ENCODE data around the gene CACNA1D.

CACNA1D gene

GRCh38 chr3:53495520-53496391 is 1.3 kb downstream of the CACNA1D start:
- no peak for DNase-seq

- no peak for DNase-seq
Observed at GRCh38 chr3:53496392-53496670, 1.9 kb downstream of the CACNA1D start.

- no peak for DNase-seq
Observed at GRCh38 chr3:53496984-53497383, 2.6 kb downstream of the CACNA1D start.

- DNase-seq = no peak
Observed at GRCh38 chr3:53498806-53499641, 4.6 kb downstream of the CACNA1D start.

- no peak for DNase-seq
Observed at GRCh38 chr3:53500165-53500777, 5.9 kb downstream of the CACNA1D start.

- no peak for DNase-seq
Observed at GRCh38 chr3:53501178-53501577, 6.8 kb downstream of the CACNA1D start.

- no peak for DNase-seq
Observed at GRCh38 chr3:53502737-53503136, 8.3 kb downstream of the CACNA1D start.

GRCh38 chr3:53503195-53503594 is 8.8 kb downstream of the CACNA1D start:
- DNase-seq = no peak

GRCh38 chr3:53506110-53506762 is 11.8 kb downstream of the CACNA1D start:
- no peak for DNase-seq

- no peak for DNase-seq
Observed at GRCh38 chr3:53506763-53507145, 12.3 kb downstream of the CACNA1D start.

GRCh38 chr3:53509494-53509893 is 15.1 kb downstream of the CACNA1D start:
- DNase-seq = no peak

- DNase-seq = no peak
Observed at GRCh38 chr3:53510508-53510907, 16.1 kb downstream of the CACNA1D start.

GRCh38 chr3:53511246-53511645 is 16.8 kb downstream of the CACNA1D start:
- DNase-seq = no peak

- DNase-seq = no peak
Observed at GRCh38 chr3:53513556-53514190, 19.3 kb downstream of the CACNA1D start.

GRCh38 chr3:53516339-53516738 is 21.9 kb downstream of the CACNA1D start:
- no peak for DNase-seq

- no peak for DNase-seq
Observed at GRCh38 chr3:53518495-53518981, 24.1 kb downstream of the CACNA1D start.

- DNase-seq = no peak
Observed at GRCh38 chr3:53519065-53519709, 24.8 kb downstream of the CACNA1D start.

- no peak for DNase-seq
Observed at GRCh38 chr3:53523346-53523745, 28.9 kb downstream of the CACNA1D start.

- DNase-seq = no peak
Observed at GRCh38 chr3:53524566-53524965, 30.2 kb downstream of the CACNA1D start.

- no peak for DNase-seq
Observed at GRCh38 chr3:53525765-53526703, 31.6 kb downstream of the CACNA1D start.

GRCh38 chr3:53526704-53527055 is 32.3 kb downstream of the CACNA1D start:
- DNase-seq = no peak
